HG03103 (cell line): ENCODE results near the gene RGMA.

Experiments
- ATAC-seq: cut with Tn5 transposase; IDR thresholded peaks from one replicate; pipeline ENCODE4 v1.9.1; 2021; ENCODE audit warnings: low read depth; ENCODE audit not compliant: unreplicated experiment

RGMA gene, protein sequence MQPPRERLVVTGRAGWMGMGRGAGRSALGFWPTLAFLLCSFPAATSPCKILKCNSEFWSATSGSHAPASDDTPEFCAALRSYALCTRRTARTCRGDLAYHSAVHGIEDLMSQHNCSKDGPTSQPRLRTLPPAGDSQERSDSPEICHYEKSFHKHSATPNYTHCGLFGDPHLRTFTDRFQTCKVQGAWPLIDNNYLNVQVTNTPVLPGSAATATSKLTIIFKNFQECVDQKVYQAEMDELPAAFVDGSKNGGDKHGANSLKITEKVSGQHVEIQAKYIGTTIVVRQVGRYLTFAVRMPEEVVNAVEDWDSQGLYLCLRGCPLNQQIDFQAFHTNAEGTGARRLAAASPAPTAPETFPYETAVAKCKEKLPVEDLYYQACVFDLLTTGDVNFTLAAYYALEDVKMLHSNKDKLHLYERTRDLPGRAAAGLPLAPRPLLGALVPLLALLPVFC

DNA sequence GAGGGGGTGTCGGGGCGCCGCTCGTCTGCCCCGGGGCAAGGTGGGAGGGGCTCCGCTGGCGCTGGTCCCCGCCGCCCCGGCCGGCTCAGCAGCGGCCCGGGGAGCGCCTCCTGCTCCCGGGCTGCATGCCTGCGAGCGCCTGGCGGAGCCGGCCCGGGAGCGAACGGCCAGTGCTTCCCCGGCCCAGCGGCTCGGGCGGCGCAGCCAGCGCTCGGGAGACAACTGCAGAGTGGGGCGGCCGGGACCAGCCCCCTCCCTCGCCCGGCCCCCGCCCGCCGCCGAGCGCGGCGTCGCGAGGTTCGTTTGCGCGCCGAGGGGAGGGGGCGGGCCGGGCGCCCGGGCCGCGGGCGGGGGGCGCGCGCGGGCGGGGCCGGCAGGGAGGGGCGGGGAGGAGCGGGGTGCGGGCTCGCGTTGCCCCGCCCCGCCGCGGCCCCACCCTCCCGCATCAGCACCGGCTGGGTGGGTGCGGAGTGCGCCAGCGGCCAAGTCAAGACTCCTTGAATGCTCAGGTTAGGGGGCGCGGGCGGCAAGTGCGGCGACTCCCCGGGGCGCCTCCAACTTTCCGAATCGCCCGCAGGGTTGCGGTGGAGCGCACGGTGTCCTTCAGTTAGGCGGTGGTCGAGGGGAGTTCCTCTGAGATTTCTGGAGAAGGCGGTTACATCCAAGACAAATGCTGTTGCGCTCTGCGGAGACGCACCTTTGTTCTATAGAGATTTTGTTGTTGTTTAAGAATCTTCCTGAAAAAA is at the start of gene RGMA:
RGMA (minus strand) TSS at position 231 of the 746 bp plus-strand sequence. CDS start 279 bp downstream, outside the sequence.
- ATAC-seq, result no peak

DNA sequence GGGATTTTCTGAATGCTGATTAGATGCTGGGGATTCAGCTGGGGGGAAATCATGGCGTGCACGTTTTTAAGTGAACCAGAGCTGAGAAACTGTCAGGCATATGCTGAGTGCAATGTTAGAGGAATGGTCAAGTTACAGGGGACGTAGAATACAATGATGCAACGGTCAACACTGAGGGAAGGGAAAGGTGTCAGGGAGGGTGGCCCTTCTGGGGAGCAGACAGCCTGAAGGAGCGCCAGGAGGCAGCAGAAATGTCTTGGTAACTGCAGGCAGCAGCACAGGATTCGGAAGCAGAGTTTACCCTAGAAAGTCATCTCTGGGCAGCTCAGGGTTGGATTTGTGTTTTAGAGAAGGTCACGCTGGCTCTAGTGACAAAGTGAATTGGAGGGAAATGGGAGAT is 47.6 kb upstream of the RGMA start:
- ATAC-seq, result no peak

DNA sequence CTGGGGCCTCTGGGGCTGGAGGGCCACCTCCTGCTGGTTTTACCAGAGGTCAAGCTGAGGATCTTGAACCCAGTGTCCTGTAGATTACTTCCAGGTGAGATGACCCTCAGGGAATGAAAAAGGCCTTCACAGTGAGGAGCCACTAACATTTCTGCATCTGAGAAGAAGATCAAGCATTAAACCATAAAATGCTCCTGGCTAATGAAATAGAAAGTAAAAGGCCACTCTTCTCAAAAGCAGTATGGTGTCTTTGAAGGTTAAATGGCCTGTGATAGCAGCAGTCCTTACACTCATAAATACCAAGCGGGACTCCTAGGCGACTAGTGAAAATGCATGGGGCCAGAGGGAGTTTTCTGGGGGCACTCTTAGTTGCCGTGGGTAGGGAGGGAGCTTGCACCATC is 47.0 kb upstream of the RGMA start:
- ATAC-seq, result no peak

DNA sequence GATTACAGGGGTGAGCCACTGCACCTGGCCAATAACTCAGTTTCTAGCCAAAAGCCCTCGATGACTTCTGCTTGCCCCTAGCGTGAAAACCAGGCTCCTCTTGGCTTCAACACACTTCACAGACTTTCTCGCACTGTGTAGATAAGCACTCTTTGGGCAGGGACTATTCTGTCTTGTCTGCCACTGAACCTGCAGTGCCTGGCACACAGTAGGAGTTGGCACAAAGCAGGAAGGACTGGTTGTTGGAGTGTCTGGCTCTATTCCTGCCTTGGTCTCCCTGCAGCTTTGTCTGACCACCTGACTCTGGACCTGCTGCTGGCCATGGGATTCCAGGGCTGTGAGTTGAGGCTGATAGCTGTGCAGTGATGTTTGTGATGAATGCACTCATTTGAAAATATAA is 46.4 kb upstream of the RGMA start:
- ATAC-seq, result no peak

DNA sequence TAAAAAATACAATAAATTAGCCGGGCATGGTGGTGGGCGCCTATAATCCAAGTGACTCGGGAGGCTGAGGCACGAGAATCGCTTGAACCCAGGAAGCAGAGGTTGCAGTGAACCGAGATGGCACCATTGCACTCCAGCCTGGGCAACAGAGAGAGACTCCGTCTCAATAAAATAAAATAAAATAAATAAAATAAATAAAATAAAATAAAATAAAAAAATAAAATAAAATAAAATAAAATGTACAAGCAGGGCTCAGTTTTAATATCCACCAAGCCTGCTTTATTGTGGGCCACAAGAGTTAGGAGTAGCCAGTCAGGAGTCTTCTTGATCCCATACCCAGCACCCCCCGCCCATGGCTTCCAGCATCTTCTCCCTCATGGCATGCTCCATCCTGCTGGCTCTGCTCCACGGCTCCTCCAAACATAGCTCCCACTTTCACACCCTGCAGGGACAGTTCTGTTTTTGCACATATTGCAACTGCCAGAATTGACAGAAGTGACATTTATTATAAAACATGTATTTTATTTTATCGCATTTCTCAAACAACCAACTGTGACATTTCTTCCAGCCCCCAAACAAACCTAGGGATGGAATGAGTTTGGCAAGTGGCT is 42.6 kb upstream of the RGMA start:
- ATAC-seq, result no peak

DNA sequence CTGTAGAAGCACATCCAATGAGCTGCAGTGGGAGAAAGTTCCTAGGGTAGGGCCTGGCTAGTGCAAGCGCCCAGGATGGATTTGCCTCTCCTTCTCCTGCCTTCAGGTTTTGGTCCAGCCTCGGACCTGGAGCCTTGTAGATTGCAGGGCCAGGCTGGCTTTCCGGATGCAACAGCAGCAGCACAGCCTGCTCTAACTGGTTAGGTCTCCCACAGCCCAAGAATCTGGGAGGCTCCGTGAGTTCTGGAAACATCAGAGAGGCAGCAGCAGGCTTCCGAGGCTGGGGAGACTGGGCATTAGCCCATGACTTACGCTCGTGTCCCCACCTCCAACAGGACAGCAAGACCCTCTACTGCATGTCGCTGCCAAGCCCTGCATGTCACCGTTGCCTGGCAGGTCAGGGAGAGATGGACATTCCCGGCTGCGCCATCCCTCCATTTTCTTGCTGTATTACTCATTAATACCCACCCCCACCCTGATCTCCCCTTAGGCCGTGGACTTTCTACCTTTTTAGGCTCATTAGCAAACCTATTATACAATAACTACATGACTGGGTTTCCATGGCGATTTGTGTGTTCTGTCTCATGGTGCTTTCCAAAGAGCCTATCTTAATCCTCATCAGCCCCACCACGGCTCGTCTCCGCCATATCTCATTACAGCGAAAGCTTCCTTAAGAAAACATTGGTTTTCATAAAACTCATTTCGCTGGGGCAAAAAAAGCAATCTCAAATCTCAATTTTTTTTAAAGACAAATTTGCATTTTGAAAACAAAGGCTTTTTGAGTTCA is 40.9 kb upstream of the RGMA start:
- ATAC-seq, result no peak

DNA sequence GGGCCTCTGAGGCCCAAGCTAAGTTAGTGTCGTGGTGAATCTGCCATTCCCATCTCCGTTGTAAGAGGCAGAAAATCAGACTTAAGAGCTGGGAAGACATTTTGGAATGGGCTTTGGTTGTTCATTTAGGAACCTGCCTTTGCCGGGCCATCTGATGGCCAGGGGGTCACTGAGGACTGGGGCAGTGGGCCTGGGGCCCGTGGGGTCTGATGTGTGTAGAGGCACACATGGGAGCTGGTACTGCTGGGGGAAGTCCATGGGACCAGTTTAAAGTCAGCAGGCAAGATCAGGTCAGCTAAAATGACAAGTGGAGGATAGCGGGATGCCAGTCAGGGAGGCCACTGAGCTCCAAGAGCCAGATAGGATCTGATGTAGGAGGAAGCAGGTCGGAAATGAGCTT is 38.3 kb upstream of the RGMA start:
- ATAC-seq, result no peak

DNA sequence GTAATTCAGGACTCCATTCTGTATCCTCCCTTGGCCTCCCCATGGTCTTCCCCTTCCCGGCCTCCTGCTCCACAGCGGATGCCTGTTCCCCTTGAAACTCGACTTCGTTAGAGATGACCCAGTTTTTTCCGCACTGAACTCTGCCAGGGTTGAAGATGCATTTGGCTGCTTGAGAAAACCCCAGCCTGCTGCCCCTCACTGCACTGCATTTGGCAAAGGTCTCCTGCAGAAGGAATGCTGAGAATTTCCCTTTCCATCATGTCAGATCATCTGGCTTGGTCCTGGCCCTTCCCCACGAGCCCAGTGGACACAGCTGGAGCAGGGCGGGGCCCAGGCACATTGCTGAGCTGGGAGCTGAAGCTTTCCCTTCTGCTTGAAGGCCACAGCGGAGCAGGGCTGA is 37.6 kb upstream of the RGMA start:
- no peak for ATAC-seq

DNA sequence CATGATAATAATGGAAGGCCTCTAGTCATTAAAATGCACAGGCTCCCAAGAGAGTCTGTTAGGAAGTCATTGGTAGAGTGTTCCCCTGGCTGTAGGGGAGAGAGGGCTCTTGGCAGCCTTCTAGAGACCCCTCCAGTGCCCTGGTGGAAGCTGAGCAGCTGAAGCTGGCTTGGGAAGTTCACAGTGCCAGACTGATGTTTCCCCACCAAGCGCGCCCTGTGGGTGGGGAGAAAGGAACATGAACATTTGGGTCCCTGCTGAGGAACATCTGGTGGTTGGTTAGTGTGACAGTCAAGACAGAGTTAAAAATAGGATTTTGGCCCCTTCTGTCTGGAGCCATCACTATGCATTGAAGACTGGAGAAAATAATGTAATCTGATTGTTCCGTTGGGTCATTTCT is 37.1 kb upstream of the RGMA start:
- ATAC-seq, result no peak

DNA sequence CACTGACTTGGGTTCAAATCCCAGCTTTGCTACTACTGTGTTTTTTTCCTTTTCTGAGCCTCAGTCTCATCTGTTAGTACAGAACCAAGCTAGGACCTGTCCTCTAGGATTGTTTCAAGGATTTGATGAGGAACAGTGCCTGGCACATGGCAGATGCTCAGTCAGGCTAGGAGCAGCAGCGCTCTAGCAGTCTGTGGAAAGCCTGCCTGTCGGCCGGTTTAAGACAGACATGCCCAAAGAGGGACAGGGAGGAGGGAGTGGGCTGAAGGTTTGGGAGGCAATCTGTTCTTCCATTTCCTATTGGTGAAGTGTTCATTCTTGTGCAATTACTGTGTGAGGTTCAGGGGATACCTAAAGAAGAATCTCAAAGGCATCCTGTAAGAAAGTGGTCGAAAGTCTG is 35.1 kb upstream of the RGMA start:
- ATAC-seq, result no peak

DNA sequence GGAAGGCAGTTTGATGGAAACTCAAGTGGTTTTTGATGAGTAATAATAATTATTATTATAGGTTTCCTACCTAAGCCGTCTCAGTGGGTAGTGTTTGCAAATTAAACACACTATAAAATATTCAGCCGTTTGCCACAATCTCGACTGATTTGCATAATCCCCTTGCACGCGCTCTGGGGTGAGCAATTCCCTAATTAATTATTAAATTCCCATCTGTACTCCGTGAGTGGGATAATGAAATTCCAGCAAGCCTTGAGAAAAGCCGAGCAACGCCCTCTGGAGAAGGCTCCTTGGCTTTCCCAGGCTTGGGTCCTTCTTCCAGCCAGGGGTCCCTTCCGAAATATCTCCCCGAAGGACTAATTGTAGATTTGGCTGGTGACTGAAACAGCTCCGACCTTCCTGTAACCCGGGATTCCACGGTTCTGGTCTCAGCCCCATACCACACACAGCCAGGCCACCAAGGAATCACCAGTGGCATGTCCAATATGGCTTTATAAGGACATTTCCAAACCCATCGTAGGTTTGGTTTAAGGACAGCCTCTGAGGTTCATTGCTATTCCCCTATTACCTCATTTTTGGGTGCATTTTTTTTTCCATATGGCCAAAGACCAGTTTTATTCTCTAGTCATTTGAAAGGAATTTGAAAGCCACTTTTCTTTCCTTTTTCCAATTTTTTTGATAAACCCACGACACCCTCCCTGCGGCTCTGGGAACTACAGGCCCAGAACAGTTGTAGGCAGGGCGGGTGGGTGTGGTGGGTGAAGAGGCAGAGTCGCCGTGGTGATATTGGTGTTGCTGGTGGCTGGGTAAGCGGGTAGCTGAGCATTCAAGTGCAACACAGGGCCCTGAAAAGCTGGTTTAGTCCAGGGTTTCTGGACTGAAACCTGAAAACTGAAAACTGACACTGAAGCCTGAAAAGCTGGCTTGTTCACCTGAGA is 33.2 kb upstream of the RGMA start:
- no peak for ATAC-seq

DNA sequence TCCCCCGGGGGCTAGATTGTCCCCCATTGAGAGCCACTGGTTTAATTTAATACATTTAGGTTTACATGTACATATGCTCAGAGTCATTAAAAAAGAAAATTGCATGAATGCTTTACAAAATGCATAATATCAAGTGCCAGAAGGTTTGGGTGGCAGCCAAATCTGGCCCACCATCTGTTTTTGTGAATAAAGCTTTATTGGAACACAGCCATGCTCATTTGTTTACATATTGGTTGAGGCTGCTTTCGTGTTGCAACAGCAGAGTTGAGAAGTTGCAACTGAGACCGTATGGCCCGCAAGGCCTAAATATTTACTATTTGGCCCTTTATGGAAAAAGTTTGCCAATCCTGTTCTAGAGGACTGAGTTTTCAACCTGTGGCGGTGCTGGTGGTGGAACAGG is 32.1 kb upstream of the RGMA start:
- no peak for ATAC-seq

DNA sequence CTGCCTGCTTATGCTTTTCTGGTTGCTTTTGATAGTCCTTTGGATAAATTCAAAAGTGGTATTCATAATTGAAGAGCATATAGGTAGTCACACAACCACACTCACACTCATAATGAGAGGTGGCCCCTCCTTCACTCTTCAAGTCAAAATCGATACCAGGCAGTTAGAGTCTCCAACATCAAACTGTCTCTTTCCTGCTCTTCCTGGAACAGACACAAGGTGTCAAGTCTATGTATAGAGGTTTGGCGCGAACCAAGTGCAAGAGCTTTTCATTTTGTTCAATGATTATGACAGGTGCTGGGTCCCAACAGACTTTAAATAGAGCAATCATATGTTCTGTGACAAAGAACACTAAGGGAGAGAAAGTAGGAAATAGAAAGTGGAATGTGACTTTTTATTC is 29.9 kb upstream of the RGMA start:
- ATAC-seq, result no peak

DNA sequence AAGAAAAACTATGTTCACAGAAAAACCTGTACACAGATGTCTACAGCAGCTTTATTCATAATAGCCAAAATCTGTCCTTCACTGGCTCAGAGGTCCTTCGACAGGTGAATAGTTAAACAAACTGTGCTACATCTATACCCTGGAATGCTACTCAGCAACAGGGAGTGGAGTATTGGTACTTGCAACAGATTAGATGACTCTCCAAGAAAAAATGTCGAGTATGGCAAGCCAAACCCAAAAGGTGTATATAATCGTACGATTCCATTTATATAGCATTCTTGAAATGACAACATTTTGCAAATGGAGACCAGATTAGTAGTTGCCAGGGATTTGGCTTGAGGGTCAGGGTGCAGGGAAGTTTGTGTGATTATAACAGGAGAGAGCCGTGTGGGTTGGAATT is 22.4 kb upstream of the RGMA start:
- no peak for ATAC-seq

DNA sequence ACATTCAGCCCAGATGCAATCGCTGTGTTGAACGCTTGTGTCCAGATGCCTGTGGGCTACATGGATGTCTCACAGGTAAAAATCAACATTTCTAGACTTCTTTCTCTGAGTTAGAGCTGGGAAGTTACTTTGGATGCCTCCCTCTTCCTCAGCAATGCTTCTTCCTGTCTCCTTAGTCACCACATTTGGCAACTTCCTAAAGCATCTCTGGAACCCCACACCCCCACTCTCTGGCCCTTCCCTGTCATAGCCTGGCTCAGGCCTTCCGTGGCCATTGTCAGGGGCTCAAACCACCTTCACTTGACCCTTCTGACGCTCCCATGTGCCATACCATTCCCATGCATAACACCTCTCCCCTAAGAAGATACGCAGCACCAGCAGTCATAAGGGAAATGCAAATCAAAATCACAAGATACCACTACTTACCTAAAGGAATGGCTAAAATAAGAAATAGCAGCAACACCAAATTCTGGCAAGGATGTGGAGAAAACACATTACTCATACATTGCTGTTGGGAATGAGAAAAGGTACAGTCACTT is 21.6 kb upstream of the RGMA start:
- no peak for ATAC-seq

DNA sequence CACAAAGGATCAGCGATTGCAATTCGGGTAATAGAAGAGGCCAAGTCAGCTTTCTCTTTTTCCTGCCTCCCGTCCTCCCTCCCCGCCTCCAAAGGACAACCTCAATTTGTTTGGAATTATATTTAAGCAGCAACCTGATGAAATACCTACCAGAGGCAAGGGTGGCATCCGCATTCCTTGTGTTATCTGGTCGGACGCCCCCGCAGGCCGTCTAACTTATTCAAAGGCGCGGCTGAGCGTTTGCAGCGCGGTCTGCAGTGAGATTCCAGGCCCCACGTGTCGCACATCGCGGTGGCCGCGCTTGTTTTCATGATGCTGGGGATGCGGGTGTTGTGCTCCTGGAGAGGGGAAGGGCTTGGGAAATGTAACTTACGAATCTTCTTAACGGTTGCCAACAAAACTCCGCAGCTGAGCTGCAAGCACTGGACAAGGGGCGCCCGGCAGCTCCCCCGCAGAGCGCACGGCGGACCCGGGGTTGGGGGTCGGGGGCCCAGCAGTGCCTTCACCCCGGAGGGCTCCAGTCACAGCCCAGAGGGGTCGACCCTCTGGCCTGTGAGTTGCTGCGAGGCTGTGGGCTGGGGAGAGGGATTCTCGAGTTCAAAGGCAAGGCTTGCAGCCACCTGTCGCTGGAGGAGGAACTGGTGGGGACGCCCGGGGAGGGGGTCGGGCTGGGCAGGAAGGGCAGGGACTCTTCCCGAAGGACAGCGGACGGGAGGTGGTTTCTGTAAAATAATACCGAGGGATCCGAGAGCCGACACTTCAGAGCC is 20.5 kb upstream of the RGMA start:
- no peak for ATAC-seq

DNA sequence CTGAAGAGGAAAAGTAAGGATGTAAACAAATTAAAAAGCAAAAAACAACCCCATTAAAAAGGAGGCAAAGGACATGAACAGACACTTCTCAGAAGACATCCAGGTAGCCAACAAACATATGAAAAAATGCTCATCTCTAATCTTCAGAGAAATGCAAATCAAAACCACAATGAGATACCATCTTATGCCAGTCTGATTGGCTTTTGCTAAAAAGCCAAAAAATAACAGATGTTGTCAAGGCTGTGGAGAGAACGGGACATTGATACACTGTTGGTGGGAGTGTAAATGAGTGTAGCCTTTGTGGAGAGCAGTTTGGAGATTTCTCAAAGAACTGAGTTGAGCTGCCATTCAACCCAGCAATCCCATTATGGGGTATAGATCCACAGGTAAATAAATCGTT is 18.6 kb upstream of the RGMA start:
- no peak for ATAC-seq

DNA sequence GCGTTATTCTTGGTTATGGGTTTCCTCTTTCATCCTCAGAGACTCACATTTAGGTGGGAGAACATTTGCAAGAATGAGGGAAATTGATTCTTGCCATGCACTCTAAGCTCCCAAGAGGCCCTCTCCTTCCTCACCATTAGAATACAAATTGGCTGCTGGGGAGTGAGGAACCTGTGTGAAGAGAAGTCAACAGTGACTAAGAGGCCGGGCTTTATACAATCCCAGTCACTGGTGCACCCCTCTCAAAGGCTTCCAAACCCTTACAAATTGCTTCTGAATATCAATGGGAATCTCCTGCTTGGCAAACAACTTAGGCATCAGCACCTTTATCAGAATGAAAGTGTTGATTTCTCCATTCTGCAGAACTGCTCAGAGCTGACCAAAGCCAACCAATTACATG is 16.5 kb upstream of the RGMA start:
- ATAC-seq, result no peak

DNA sequence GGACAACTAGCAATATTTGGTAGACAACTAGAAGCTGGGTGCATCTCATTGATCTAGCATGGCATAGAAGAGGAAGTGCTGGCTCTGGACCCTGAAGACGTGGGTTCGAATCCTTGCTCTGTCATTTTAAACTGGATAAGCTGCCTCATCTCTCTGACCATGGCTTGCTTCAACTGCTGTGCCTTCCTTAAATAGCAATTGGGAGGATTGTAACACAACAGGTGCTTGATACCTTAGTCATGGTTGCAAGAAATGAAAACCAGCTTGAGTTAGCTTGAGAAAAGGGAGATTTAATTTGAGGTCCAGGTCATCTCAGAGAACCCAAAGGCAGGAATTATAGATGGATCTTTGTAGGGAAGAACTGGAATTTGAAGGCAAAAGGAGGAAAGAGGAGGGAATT is 14.8 kb upstream of the RGMA start:
- ATAC-seq, result no peak
